C4-2B (cell line): ENCODE results near the gene NPVF.

Source experiments
- CTCF ChIP-seq: fragments of 450-650 bp; conservative IDR thresholded peaks from 2 replicates; pipeline ENCODE4 v1.5.1; 2017; ENCODE audit warnings: mild to moderate bottlenecking
- ZFX ChIP-seq: fragments of 450-650 bp; IDR thresholded peaks from 2 replicates; pipeline ENCODE4 v1.6.1; 2017

GRCh38 chr7:25207887-25208286 lies 20.4 kb downstream of the NPVF start:
- TF ChIP-seq CTCF (no peak), ZFX (no peak)
